SK-N-SH (cell line): ENCODE measurements around the gene VIL1. TPM values are rescaled to one million over a fixed set of nuclear protein-coding genes. Genes with fewer than 3 reads are reported as not detected.

Source experiments
- CTCF ChIA-PET: fragments of 300-600, 350-600 bp; formaldehyde crosslinking; extraction: SDS; loops from one replicate; lab custom pipeline; 2021; lab: Yijun Ruan, JAX
- POLR2A ChIA-PET: fragments of 350-600 bp; sonication (Branson Sonifier 250); formaldehyde crosslinking; extraction: SDS; loops from one replicate; lab custom pipeline; 2020; ENCODE audit warnings: antibody characterized with exemption, inconsistent platforms; lab: Yijun Ruan, JAX
- DNase-seq: peaks from one replicate; pipeline ENCODE4 v3.0.0; 2012
- H2AFZ ChIP-seq: fragments of 200-600 bp; sonication (generic); 2 replicates; pipeline ENCODE4 v1.8.1; 2016; ENCODE audit warnings: antibody characterized with exemption, mild to moderate bottlenecking, low read depth
- H3F3A ChIP-seq: fragments of 200-600 bp; sonication (generic); replicated peaks from 2 replicates; pipeline ENCODE3; 2016; ENCODE audit warnings: antibody characterized with exemption, mild to moderate bottlenecking; ENCODE audit not compliant: insufficient read depth
- H3K27ac ChIP-seq, 2 experiments: fragments of 200-500 bp in 1 of 2; fragments of 200-600 bp in 1 of 2; sonication (Bioruptor generic) in 1 of 2; sonication (generic), shearing (Covaris generic) in 1 of 2; 2 replicates each; pipeline versions ENCODE4 v1.5.1 to v1.6.1; 2014 to 2016; ENCODE audit warnings: low read depth in 2 of 2, inconsistent platforms in 1 of 2, low read length in 1 of 2, mild to moderate bottlenecking in 1 of 2, mixed read lengths in 1 of 2
- H3K27me3 ChIP-seq: fragments of 200-600 bp; sonication (generic), shearing (Covaris generic); 2 replicates; pipeline ENCODE4 v1.6.1; 2016; ENCODE audit warnings: mixed run types; ENCODE audit not compliant: insufficient read depth
- H3K36me3 ChIP-seq, 2 experiments: fragments of 200-500 bp in 1 of 2; fragments of 200-600 bp in 1 of 2; sonication (Bioruptor generic) in 1 of 2; sonication (generic) in 1 of 2; replicated peaks in 1 of 2; 2 replicates each; pipeline versions ENCODE3 to v1.5.1; 2014 to 2016; ENCODE audit warnings: low read length in 1 of 2, mild to moderate bottlenecking in 1 of 2; ENCODE audit not compliant: insufficient read depth in 2 of 2, control insufficient read depth in 1 of 2
- H3K4me1 ChIP-seq, 2 experiments: fragments of 200-500 bp in 1 of 2; fragments of 200-600 bp in 1 of 2; sonication (Bioruptor generic) in 1 of 2; sonication (generic), shearing (Covaris generic) in 1 of 2; 2 replicates each; pipeline versions ENCODE4 v1.5.1 to v1.6.1; 2014 to 2016; ENCODE audit warnings: low read depth in 1 of 2, low read length in 1 of 2, mixed run types in 1 of 2; ENCODE audit not compliant: insufficient read depth in 2 of 2, control insufficient read depth in 1 of 2
- H3K4me2 ChIP-seq: fragments of 200-600 bp; sonication (generic), shearing (Covaris generic); 2 replicates; pipeline ENCODE4 v1.6.1; 2017; ENCODE audit warnings: mixed run types
- H3K4me3 ChIP-seq, 2 experiments: fragments of 200-500 bp in 1 of 2; fragments of 200-600 bp in 1 of 2; sonication (Bioruptor generic) in 1 of 2; sonication (generic), shearing (Covaris generic) in 1 of 2; 2 replicates each; pipeline versions ENCODE4 v1.5.1 to v1.8.1; 2014 to 2016; ENCODE audit warnings: low read depth in 2 of 2, inconsistent platforms in 1 of 2, low read length in 1 of 2, mild to moderate bottlenecking in 1 of 2, mixed read lengths in 1 of 2, moderate library complexity in 1 of 2
- H3K79me2 ChIP-seq: fragments of 200-600 bp; sonication (generic); 2 replicates; pipeline ENCODE4 v1.8.1; 2017; ENCODE audit warnings: mild to moderate bottlenecking; ENCODE audit not compliant: insufficient read depth
- H3K9ac ChIP-seq: fragments of 200-600 bp; sonication (generic); 2 replicates; pipeline ENCODE4 v1.6.1; 2017; ENCODE audit warnings: mixed run types
- H3K9me2 ChIP-seq: fragments of 200-600 bp; sonication (generic); 2 replicates; pipeline ENCODE4 v1.6.1; 2017; ENCODE audit warnings: mixed run types
- H3K9me3 ChIP-seq: fragments of 200-600 bp; sonication (generic); 2 replicates; pipeline ENCODE4 v1.6.1; 2017; ENCODE audit warnings: mixed run types, mild to moderate bottlenecking, moderate library complexity
- H4K20me1 ChIP-seq: fragments of 200-600 bp; sonication (generic); 2 replicates; pipeline ENCODE4 v1.6.1; 2017; ENCODE audit warnings: mild to moderate bottlenecking, mixed run types; ENCODE audit not compliant: insufficient read depth
- CHD2 ChIP-seq: fragments of 150-350 bp; IDR thresholded peaks from 2 replicates; pipeline ENCODE4 v1.6.1; 2018; ENCODE audit warnings: low read length; ENCODE audit not compliant: partially characterized antibody
- ELF1 ChIP-seq: IDR thresholded peaks from 2 replicates; pipeline ENCODE4 v1.4.0; 2012
- EP300 ChIP-seq, 2 experiments: IDR thresholded peaks; 2 replicates each; pipeline versions ENCODE4 v1.4.0 to v1.6.1; 2012; ENCODE audit warnings: borderline replicate concordance in 1 of 2, low read depth in 1 of 2, low read length in 1 of 2
- FOSL2 ChIP-seq: IDR thresholded peaks from 2 replicates; pipeline ENCODE4 v1.4.0; 2012; ENCODE audit warnings: low read depth, mild to moderate bottlenecking, moderate library complexity, borderline replicate concordance
- FOXJ3 ChIP-seq: sonication (generic); formaldehyde crosslinking; IDR thresholded peaks from 2 replicates; pipeline ENCODE4 v1.5.1; 2020; ENCODE audit warnings: mild to moderate bottlenecking, missing genetic modification reagents
- FOXM1 ChIP-seq: IDR thresholded peaks from 2 replicates; pipeline ENCODE4 v1.4.0; 2012; ENCODE audit warnings: low read depth, mild to moderate bottlenecking
- GABPA ChIP-seq: IDR thresholded peaks from 2 replicates; pipeline ENCODE4 v1.4.0; 2012; ENCODE audit warnings: low read depth, mild to moderate bottlenecking
- GATA2 ChIP-seq: sonication (generic); formaldehyde crosslinking; IDR thresholded peaks from 2 replicates; pipeline ENCODE4 v1.5.0; 2020; ENCODE audit warnings: mild to moderate bottlenecking, missing genetic modification reagents
- JUND ChIP-seq: IDR thresholded peaks from 2 replicates; pipeline ENCODE4 v1.4.0; 2012
- MAX ChIP-seq: IDR thresholded peaks from 2 replicates; pipeline ENCODE4 v1.4.0; 2012; ENCODE audit warnings: low read depth
- RAD21 ChIP-seq: IDR thresholded peaks from 2 replicates; pipeline ENCODE4 v1.6.1; 2012; ENCODE audit warnings: mild to moderate bottlenecking, low read length
- RCOR1 ChIP-seq: fragments of 150-350 bp; IDR thresholded peaks from 2 replicates; pipeline ENCODE4 v1.6.1; 2017; ENCODE audit warnings: antibody characterized with exemption, low read length
- RFX5 ChIP-seq: IDR thresholded peaks from 2 replicates; pipeline ENCODE4 v1.6.1; 2012; ENCODE audit warnings: mild to moderate bottlenecking, improper control_type of control experiment, low read length
- TAF1 ChIP-seq: IDR thresholded peaks from 2 replicates; pipeline ENCODE4 v1.6.1; 2012; ENCODE audit warnings: low read depth, mild to moderate bottlenecking, low read length, moderate library complexity, borderline replicate concordance
- USF1 ChIP-seq: IDR thresholded peaks from 2 replicates; pipeline ENCODE4 v1.4.0; 2012; ENCODE audit warnings: low read depth, borderline replicate concordance
- whole genome bisulfite sequencing: methylation state at CpG from one replicate; pipeline ENCODE4 v1.1.6; 2017; ENCODE audit warnings: low lambda C conversion rate; 5-methylcytosine and 5-hydroxymethylcytosine counted together
- polyA plus RNA-seq, 3 experiments: library from polyadenylated mRNA; depleted of rRNA; stranded (reverse); fragments of >200 nt; gene quantifications; 2 replicates each; pipeline ENCODE4 v1.2.3, GENCODE V29; 2012
- TF ChIP-seq, protein P1 (sequence below): fragments of 150-350 bp; IDR thresholded peaks from 2 replicates; pipeline ENCODE4 v1.6.1; 2017; ENCODE audit warnings: antibody characterized with exemption, low read length, low read depth, borderline replicate concordance
- TF ChIP-seq, protein P2 (sequence below): fragments of 150-350 bp; IDR thresholded peaks from 2 replicates; pipeline ENCODE4 v1.6.1; 2016; ENCODE audit warnings: mild to moderate bottlenecking, low read depth, low read length
- TF ChIP-seq, protein P3 (sequence below): IDR thresholded peaks from 2 replicates; pipeline ENCODE4 v1.4.0; 2012; ENCODE audit warnings: low read depth, borderline replicate concordance

Gene VIL1
- polyA plus RNA-seq, 1 of the 3 experiments (the other 2 are of a cell fraction): under 0.01 TPM

GRCh38 chr2:218389333-218390150, 29.4 kb upstream of the VIL1 start:
- ChIA-PET CTCF (interaction anchor here (1.0 to 1.2 kb wide), 2 partner anchors 88 kb away, joined by 3 to 4 read pairs; no protein-coding TSS in a partner anchor), POLR2A (no interaction called here)

DNA sequence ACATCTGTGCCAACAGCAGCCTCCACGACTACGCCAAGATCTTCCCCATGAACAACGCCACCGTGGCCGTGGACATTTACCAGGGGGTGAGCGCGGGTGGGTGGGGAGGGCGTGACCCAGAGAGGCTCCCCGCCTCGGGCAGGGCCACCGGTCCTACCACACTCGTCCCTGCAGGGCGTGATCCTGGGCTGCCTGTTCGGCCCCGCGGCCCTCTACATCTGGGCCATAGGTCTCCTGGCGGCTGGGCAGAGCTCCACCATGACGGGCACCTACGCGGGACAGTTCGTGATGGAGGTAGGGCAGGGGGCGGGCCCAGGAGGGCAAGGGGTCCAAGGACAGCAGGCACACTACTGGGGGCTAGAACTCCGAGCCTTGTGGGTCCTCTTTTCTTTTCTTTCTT, 27.7 kb upstream of the VIL1 start:
- 84% methylated on average over 4 of the region's 23 CpGs for WGBS
- no peaks in the 10 kb centered on the region for H3K27me3 ChIP-seq
- H4K20me1 ChIP-seq: no peaks in the 10 kb centered on the region
- H3K9me3 ChIP-seq: no peaks in the 10 kb centered on the region
- ChIA-PET POLR2A (no interaction called here), CTCF (interaction anchor here (0.9 to 1.2 kb wide), 2 partner anchors 35 to 89 kb away, joined by 3 to 4 read pairs; partner anchors contain the start of gene CATIP)
- H3K9me2 ChIP-seq: no peaks in the 10 kb centered on the region
- peaks cover 0 to 2% of the 10 kb centered on the region in 2 experiments; a peak in 1 of 4 replicates for H3K4me1 ChIP-seq
- no peaks in the 10 kb centered on the region for H3K36me3 ChIP-seq
- no peak overlapping the region for H3K9ac ChIP-seq
- no peaks in the 10 kb centered on the region for H3F3A ChIP-seq
- TF ChIP-seq JUND (no peak), TAF1 (no peak), GATA2 (CRISPR knock-in tag) (no peak), RFX5 (no peak), MAX (no peak), RCOR1 (no peak), RAD21 (no peak), EP300 (IDR thresholded peaks at IDR 0.05; ENCODE audit: borderline replicate concordance in 1 of 2, low read depth in 1 of 2, low read length in 1 of 2) (no peak), GABPA (no peak), CHD2 (no peak)
- TF ChIP-seq, protein P1, sequence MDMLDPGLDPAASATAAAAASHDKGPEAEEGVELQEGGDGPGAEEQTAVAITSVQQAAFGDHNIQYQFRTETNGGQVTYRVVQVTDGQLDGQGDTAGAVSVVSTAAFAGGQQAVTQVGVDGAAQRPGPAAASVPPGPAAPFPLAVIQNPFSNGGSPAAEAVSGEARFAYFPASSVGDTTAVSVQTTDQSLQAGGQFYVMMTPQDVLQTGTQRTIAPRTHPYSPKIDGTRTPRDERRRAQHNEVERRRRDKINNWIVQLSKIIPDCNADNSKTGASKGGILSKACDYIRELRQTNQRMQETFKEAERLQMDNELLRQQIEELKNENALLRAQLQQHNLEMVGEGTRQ: no peak
- TF ChIP-seq, protein P2, sequence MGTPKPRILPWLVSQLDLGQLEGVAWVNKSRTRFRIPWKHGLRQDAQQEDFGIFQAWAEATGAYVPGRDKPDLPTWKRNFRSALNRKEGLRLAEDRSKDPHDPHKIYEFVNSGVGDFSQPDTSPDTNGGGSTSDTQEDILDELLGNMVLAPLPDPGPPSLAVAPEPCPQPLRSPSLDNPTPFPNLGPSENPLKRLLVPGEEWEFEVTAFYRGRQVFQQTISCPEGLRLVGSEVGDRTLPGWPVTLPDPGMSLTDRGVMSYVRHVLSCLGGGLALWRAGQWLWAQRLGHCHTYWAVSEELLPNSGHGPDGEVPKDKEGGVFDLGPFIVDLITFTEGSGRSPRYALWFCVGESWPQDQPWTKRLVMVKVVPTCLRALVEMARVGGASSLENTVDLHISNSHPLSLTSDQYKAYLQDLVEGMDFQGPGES: no peak
- TF ChIP-seq, protein P3, sequence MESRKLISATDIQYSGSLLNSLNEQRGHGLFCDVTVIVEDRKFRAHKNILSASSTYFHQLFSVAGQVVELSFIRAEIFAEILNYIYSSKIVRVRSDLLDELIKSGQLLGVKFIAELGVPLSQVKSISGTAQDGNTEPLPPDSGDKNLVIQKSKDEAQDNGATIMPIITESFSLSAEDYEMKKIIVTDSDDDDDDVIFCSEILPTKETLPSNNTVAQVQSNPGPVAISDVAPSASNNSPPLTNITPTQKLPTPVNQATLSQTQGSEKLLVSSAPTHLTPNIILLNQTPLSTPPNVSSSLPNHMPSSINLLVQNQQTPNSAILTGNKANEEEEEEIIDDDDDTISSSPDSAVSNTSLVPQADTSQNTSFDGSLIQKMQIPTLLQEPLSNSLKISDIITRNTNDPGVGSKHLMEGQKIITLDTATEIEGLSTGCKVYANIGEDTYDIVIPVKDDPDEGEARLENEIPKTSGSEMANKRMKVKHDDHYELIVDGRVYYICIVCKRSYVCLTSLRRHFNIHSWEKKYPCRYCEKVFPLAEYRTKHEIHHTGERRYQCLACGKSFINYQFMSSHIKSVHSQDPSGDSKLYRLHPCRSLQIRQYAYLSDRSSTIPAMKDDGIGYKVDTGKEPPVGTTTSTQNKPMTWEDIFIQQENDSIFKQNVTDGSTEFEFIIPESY: no peak
- no peak overlapping the region for H2AFZ ChIP-seq
- H3K4me3 ChIP-seq: no peak overlapping the region
- no peak overlapping the region for H3K27ac ChIP-seq
- no peak overlapping the region for H3K4me2 ChIP-seq
- no peaks in the 10 kb centered on the region for H3K79me2 ChIP-seq
- DNase-seq: no peak

More at GRCh38 chr2:218389333-218390150, 29.4 kb upstream of the VIL1 start:
- Histone ChIP-seq H3K27ac (no peak overlapping the region), H4K20me1 (no peaks in the 10 kb centered on the region), H3K9me3 (no peaks in the 10 kb centered on the region), H3K4me2 (no peak overlapping the region), H3K4me1 (no peaks in the 10 kb centered on the region; a peak in 1 of 4 replicates), H3F3A (no peaks in the 10 kb centered on the region), H3K9ac (no peak overlapping the region), H3K4me3 (no peak overlapping the region), H3K79me2 (no peaks in the 10 kb centered on the region), H3K27me3 (no peaks in the 10 kb centered on the region), H2AFZ (no peak overlapping the region), H3K36me3 (no peaks in the 10 kb centered on the region), H3K9me2 (no peaks in the 10 kb centered on the region)
- whole genome bisulfite sequencing: 90% methylated on average over 17 of the region's 17 CpGs
- DNase-seq: no peak
- TF ChIP-seq USF1 (no peak), CHD2 (no peak), FOXJ3 (no peak), ELF1 (no peak), JUND (no peak), FOSL2 (no peak), RAD21 (no peak), TAF1 (no peak), FOXM1 (no peak)
